HG02840 (cell line): ENCODE measurements around the gene PI4K2A.

ENCODE experiments used
- ATAC-seq: cut with Tn5 transposase; IDR thresholded peaks from one replicate; pipeline ENCODE4 v1.9.1; 2021; ENCODE audit warnings: mild to moderate bottlenecking, moderate library complexity, moderate number of reproducible peaks; ENCODE audit not compliant: unreplicated experiment, low FRiP score

PI4K2A gene

GRCh38 chr10:97640174-97640867 is at the start of gene PI4K2A:
Gene PI4K2A, plus strand, starts transcription at chr10:97640671. Its CDS starts 72 bp downstream, at chr10:97640743.
- ATAC-seq = peak; percentile 99

- ATAC-seq = no peak
Observed at GRCh38 chr10:97590748-97591495, 49.5 kb upstream of the PI4K2A start.

GRCh38 chr10:97593421-97593820 is 47.0 kb upstream of the PI4K2A start:
- ATAC-seq = no peak

- no peak for ATAC-seq
Observed at GRCh38 chr10:97596101-97597082, 44.1 kb upstream of the PI4K2A start.

- no peak for ATAC-seq
Observed at GRCh38 chr10:97597778-97598177, 42.7 kb upstream of the PI4K2A start.

GRCh38 chr10:97598407-97599271 is 41.8 kb upstream of the PI4K2A start:
- no peak for ATAC-seq

- ATAC-seq = no peak
Observed at GRCh38 chr10:97599272-97599619, 41.2 kb upstream of the PI4K2A start.

- no peak for ATAC-seq
Observed at GRCh38 chr10:97600616-97601015, 39.9 kb upstream of the PI4K2A start.

GRCh38 chr10:97601268-97602215 is 38.9 kb upstream of the PI4K2A start:
- ATAC-seq = no peak

GRCh38 chr10:97607095-97607636 is 33.3 kb upstream of the PI4K2A start:
- ATAC-seq = no peak

GRCh38 chr10:97608991-97609561 is 31.4 kb upstream of the PI4K2A start:
- ATAC-seq = no peak

GRCh38 chr10:97611473-97611872 is 29.0 kb upstream of the PI4K2A start:
- ATAC-seq = no peak

GRCh38 chr10:97612386-97612785 is 28.1 kb upstream of the PI4K2A start:
- ATAC-seq = no peak

GRCh38 chr10:97618285-97618684 is 22.2 kb upstream of the PI4K2A start:
- no peak for ATAC-seq

- no peak for ATAC-seq
Observed at GRCh38 chr10:97618733-97619132, 21.7 kb upstream of the PI4K2A start.

GRCh38 chr10:97623277-97623676 is 17.2 kb upstream of the PI4K2A start:
- ATAC-seq = no peak

GRCh38 chr10:97627731-97628130 is 12.7 kb upstream of the PI4K2A start:
- no peak for ATAC-seq

- ATAC-seq = no peak
Observed at GRCh38 chr10:97628228-97628627, 12.2 kb upstream of the PI4K2A start.
